NB4 (cell line): ENCODE data around the gene TPPP3.
A peak's percentile ranks its signal among the peaks of the same experiment; 100 is the strongest.

Experiments
- DNase-seq: peaks from one replicate; pipeline ENCODE4 v3.0.0; 2010; ENCODE audit warnings: low read depth
- H3K4me3 ChIP-seq: one replicate; pipeline ENCODE4 v1.5.1; 2011; ENCODE audit warnings: mild to moderate bottlenecking, low read depth, low read length, moderate library complexity
- CTCF ChIP-seq: IDR thresholded peaks from one replicate; pipeline ENCODE4 v1.5.1; 2012; ENCODE audit warnings: low read depth, low read length
- MYC ChIP-seq: IDR thresholded peaks from 2 replicates; pipeline ENCODE4 v1.6.1; 2011; ENCODE audit warnings: low read depth, low read length
- POLR2A ChIP-seq: IDR thresholded peaks from 2 replicates; pipeline ENCODE4 v1.6.1; 2011; ENCODE audit warnings: mild to moderate bottlenecking; ENCODE audit not compliant: insufficient read length; ENCODE audit errors: extremely low read depth
- TF ChIP-seq, protein P1 (sequence below): IDR thresholded peaks from 2 replicates; pipeline ENCODE4 v1.6.1; 2011; ENCODE audit warnings: low read depth, low read length

Gene TPPP3

GRCh38 chr16:67428146-67428731 lies 34.9 kb upstream of the TPPP3 start:
- no peak for TF ChIP-seq POLR2A
- peak; percentile 94 for TF ChIP-seq CTCF
- TF ChIP-seq, protein P1, sequence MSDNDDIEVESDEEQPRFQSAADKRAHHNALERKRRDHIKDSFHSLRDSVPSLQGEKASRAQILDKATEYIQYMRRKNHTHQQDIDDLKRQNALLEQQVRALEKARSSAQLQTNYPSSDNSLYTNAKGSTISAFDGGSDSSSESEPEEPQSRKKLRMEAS, result no peak
- no peak for TF ChIP-seq MYC
- DNase-seq, result peak; percentile 74
- H3K4me3 ChIP-seq, result no peak overlapping the region

DNA sequence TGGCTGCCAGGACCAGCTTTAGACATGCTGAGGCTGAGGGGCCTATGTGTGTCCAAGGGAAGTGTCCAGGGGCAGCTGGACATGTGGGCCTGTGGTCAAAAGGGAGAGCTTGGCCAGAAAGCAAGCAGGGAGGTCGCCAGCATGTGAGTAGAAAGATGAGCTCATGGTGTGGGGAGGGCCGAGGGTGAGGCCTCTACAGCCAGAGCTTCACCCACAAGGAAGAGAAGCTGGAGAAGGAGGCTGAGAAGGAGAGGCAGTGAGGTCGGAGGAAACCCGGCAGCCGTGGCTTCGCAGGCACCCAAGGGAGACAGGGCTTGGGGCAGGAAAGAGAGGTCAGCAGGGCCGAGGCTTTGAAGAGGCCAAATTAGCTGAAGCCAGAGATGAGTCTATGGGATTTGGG lies 33.7 kb upstream of the TPPP3 start:
- DNase-seq, result no peak
- no peak for TF ChIP-seq POLR2A
- no peak for TF ChIP-seq MYC
- TF ChIP-seq, protein P1, result no peak
- TF ChIP-seq CTCF, result no peak
- no peak overlapping the region for H3K4me3 ChIP-seq

DNA sequence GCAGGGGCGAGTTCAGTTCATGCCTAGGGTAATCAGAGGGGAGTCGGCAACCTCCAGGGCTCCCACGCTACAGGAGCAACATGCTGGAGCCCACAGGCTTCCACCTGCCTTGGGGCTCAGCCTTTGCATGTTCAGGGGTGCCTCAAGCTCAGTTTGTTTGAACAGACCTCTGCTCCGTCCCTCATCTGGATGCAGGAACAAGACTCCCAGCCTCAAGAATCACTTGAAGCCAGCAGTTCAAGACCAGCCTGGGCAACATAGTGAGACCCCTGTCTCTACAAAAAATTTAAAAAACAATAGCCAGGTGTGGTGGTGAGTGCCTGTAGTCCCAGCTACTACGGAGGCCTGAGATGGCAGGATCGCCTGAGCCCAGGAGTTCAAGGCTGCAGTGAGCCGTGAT lies 32.7 kb upstream of the TPPP3 start:
- no peak overlapping the region for H3K4me3 ChIP-seq
- no peak for DNase-seq
- TF ChIP-seq MYC (no peak), POLR2A (no peak), CTCF (no peak)
- TF ChIP-seq, protein P1, result no peak

- no peak overlapping the region for H3K4me3 ChIP-seq
- no peak for DNase-seq
- TF ChIP-seq, protein P1, result no peak
- TF ChIP-seq MYC, result no peak
- TF ChIP-seq POLR2A, result no peak
- TF ChIP-seq CTCF, result no peak
Observed at GRCh38 chr16:67425580-67425979, 32.3 kb upstream of the TPPP3 start.

DNA sequence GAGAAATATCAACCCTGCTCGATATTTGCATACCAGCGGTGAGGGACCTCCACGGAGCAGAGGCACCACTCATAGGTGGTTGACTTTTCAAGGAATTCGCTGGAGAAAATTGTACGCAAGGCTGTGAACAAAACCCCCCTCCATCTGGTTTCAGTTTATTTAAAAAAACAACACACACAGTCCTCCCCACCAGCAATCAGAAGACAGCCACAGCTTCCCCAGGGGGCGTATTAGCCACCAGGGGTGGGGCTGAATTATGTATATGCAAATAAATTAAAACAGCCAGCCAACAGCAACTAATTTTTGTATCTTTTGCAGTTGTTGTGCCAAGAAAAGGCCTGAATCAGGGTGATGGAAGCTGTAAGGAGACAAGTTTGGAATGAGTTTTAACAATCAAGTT lies 31.8 kb upstream of the TPPP3 start:
- H3K4me3 ChIP-seq, result no peak overlapping the region
- no peak for DNase-seq
- TF ChIP-seq CTCF (no peak), POLR2A (no peak), MYC (no peak)
- TF ChIP-seq, protein P1, result no peak

- H3K4me3 ChIP-seq, result no peak overlapping the region
- DNase-seq, result no peak
- TF ChIP-seq POLR2A (no peak), CTCF (no peak), MYC (no peak)
- TF ChIP-seq, protein P1, result no peak
Observed at GRCh38 chr16:67424261-67424615, 30.9 kb upstream of the TPPP3 start.
